ENCODE results near the gene TMEM101. TPM values are rescaled to one million over a fixed set of nuclear protein-coding genes. Genes with fewer than 3 reads are reported as not detected.
"Not testable (repeated sequence)": the region's sequence is repeated elsewhere in the genome, so short reads cannot be mapped to it uniquely, and the experiment has no call there.

The TMEM101 gene
- total RNA-seq, 1 experiment from 2014 or later, result 72.6 TPM

GRCh38 chr17:43986225-43986981 lies 28.4 kb downstream of the TMEM101 start:
- in situ Hi-C loops (cut with HindIII; ENCODE audit: low pct_unique_long_range_greater_than_20kb, low sequenced_read_pairs), result no loop called here
- no peak for DNase-seq (ENCODE audit: low read depth, low spot score)

GRCh38 chr17:43984521-43984920 lies 30.2 kb downstream of the TMEM101 start:
- DNase-seq (ENCODE audit: low read depth, low spot score), result no peak
- in situ Hi-C loops (cut with HindIII; ENCODE audit: low pct_unique_long_range_greater_than_20kb, low sequenced_read_pairs), result no loop called here

GRCh38 chr17:43983515-43984411 lies 31.0 kb downstream of the TMEM101 start:
- no peak for DNase-seq (ENCODE audit: low read depth, low spot score)
- in situ Hi-C loops (cut with HindIII; ENCODE audit: low pct_unique_long_range_greater_than_20kb, low sequenced_read_pairs), result no loop called here

- DNase-seq (ENCODE audit: low read depth, low spot score), result no peak
- in situ Hi-C loops (cut with HindIII; ENCODE audit: low pct_unique_long_range_greater_than_20kb, low sequenced_read_pairs), result no loop called here
Observed at GRCh38 chr17:43983196-43983514, 31.6 kb downstream of the TMEM101 start.

- in situ Hi-C loops (cut with HindIII; ENCODE audit: low pct_unique_long_range_greater_than_20kb, low sequenced_read_pairs), result no loop called here
- no peak for DNase-seq (ENCODE audit: low read depth, low spot score)
Observed at GRCh38 chr17:43982171-43982570, 32.6 kb downstream of the TMEM101 start.

- DNase-seq (ENCODE audit: low read depth, low spot score), result no peak
- in situ Hi-C loops (cut with HindIII; ENCODE audit: low pct_unique_long_range_greater_than_20kb, low sequenced_read_pairs), result no loop called here
Observed at GRCh38 chr17:43979671-43980070, 35.1 kb downstream of the TMEM101 start.

DNA sequence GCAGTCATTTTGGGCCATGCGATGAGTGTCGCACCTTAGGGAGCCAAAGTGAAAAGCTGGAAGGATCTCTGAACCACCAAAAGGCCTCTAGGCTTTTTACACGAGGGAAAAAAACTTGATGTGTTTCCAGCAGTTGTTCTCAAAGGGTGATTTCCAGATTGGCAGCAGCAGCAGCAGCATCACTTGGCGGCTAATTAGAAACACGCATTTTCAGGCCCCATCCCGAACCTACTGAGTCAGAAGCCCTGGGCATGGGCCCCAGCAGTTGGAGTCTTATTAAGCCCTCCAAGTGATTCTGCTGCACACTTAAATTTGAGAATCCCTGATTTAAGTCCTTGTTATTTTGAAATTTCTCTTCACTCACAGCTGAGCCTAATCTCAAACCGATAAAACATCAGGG lies 35.8 kb downstream of the TMEM101 start:
- in situ Hi-C loops (cut with HindIII; ENCODE audit: low pct_unique_long_range_greater_than_20kb, low sequenced_read_pairs), result no loop called here
- DNase-seq (ENCODE audit: low read depth, low spot score), result no peak

DNA sequence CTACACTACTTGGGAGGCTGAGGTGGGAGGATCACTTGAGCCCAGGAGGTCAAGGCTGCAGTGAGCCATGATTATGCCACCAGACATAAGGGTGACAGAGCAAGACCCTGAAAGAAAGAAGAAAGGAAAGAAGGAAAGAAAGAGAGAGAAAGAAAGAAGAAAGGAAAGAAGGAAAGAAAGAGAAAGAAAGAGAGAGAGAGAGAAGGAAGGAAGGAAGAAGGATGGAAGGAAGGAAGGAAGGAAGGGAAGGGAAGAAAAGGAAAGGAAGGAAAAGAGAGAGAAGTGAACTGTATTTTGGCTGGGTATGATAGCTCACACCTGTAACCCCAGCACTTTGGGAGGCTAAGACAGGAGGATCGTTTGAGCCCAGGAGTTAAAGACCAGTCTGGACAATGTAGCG lies 36.7 kb downstream of the TMEM101 start:
- DNase-seq (ENCODE audit: low read depth, low spot score), result no peak

GRCh38 chr17:43976963-43977837 lies 37.6 kb downstream of the TMEM101 start:
- no peak for DNase-seq (ENCODE audit: low read depth, low spot score)
- in situ Hi-C loops (cut with HindIII; ENCODE audit: low pct_unique_long_range_greater_than_20kb, low sequenced_read_pairs), result no loop called here

More for the DNA sequence above, 36.7 kb downstream of the TMEM101 start:
- in situ Hi-C loops (cut with HindIII; ENCODE audit: low pct_unique_long_range_greater_than_20kb, low sequenced_read_pairs), result no loop called here

DNA sequence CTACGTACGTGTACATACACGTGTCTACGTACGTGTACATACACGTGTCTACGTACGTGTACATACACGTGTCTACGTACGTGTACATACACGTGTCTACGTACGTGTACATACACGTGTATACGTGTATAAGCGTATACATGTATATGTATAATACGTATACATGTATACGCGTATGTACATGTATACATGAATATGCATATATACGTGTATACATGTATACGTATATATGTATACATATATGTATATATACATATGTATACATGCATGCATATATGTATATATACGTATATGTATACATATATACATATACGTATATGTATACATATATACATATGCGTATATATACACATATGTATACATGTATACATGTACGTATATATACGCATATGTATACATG lies 38.9 kb downstream of the TMEM101 start:
- DNase-seq (ENCODE audit: low read depth, low spot score), result no peak

GRCh38 chr17:43974382-43975266 lies 40.1 kb downstream of the TMEM101 start:
- in situ Hi-C loops (cut with HindIII; ENCODE audit: low pct_unique_long_range_greater_than_20kb, low sequenced_read_pairs), result no loop called here
- no peak for DNase-seq (ENCODE audit: low read depth, low spot score)

More for the DNA sequence above, 38.9 kb downstream of the TMEM101 start:
- in situ Hi-C loops (cut with HindIII; ENCODE audit: low pct_unique_long_range_greater_than_20kb, low sequenced_read_pairs), result no loop called here

DNA sequence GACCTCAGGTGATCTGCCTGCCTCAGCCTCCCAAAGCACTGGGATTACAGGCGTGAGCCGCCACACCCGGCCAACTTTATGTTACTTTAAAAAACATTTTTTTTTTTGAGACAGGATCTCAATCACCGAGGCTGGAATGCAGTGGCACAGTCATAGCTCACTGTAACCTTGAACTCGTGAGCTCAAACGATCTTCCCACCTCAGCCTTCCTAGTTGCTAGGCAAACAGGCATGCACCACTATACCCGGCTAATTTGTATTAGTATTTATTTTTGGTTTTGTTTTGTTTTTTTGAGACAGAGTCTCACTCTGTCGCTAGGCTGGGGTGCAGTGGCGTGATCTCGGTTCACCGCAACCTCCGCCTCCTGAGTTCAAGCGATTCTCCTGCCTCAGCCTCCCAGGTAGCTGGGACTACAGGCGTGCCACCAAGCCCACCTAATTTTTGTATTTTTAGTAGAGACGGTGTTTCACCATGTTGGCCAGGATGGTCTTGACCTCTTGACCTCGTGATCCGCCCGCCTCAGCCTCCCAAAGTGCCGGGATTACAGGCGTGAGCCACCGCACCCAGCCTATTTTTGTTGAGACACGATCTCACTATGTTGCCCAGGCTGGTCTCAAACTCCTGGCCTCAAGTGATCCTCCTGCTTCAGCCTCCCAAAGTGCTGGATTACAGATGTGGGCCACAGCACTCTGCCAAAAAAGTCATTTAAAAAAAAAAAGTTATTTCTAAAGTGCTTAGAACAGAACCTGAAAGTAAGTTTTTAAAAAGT lies 42.1 kb downstream of the TMEM101 start:
- DNase-seq (ENCODE audit: low read depth, low spot score); in situ Hi-C loops (cut with HindIII; ENCODE audit: low pct_unique_long_range_greater_than_20kb, low sequenced_read_pairs): not testable (repeated sequence)

DNA sequence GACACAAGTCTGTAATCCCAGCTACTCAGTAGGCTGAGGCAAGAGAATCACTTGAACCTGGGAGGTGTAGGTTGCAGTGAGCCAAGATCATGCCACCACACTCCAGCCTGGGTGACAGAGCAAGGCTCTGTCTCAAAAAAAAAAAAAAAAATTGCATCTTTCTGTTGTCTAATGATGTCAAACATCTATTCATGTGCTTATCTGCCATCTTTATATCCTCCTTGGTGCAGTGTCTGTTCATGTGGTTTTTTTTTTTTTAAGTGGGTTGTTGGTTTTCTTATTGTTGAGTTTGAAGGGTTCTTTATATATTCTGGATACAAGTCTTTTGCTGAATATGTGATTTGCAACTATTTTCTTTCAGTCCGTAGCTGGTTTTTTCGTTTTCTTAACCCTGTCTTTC lies 43.3 kb downstream of the TMEM101 start:
- in situ Hi-C loops (cut with HindIII; ENCODE audit: low pct_unique_long_range_greater_than_20kb, low sequenced_read_pairs); DNase-seq (ENCODE audit: low read depth, low spot score): not testable (repeated sequence)

DNA sequence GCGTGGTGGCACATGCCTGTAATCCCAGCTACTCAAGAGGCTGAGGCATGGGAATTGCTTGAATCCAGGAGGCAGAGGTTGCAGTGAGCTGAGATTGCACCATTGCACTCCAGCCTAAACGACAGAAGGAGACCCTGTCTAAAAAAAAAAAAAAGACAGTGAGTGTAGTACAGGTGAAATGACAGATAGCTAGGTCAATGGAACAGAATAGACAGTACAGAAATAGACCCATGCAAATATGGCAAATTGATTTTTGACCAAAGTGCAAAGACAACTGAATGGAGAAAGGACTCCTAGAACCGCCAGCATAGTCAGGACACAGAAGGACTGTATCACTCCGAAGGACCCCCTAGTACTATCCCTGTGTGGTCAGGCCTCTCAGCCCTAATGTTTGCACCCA lies 44.4 kb downstream of the TMEM101 start:
- in situ Hi-C loops (cut with HindIII; ENCODE audit: low pct_unique_long_range_greater_than_20kb, low sequenced_read_pairs), result no loop called here
- no peak for DNase-seq (ENCODE audit: low read depth, low spot score)

DNA sequence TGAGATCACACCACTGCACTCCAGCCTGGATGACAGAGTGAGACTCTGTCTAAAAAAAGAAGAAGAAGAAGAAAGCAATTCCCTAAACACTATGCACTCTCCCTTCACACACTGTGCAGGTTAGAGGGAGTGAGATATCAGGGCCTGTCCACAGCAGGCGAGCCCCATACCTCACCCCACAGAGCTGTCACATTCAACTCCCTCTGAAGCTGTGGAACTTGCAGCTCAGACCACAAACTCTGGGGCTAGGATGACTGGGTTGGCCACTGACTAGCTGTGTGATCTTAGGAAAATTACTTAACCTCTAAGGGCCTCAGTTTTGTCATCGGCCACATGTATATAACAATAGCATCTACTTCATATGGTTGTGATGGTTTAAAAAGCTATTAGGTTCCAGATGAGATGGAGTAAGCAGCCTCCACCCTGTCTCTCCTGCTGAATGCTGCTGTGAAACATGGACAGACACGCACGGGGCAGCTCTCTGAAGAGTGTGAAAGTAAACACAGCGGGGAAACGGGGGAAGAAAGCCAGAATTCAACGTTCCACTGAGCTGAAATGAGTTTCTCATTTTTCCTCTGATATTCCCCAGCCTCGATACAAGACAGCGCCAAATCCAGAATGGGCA lies 47.4 kb downstream of the TMEM101 start:
- in situ Hi-C loops (cut with HindIII; ENCODE audit: low pct_unique_long_range_greater_than_20kb, low sequenced_read_pairs), result no loop called here
- no peak for DNase-seq (ENCODE audit: low read depth, low spot score)

GRCh38 chr17:43966276-43966675 lies 48.5 kb downstream of the TMEM101 start:
- peak; percentile 42 for DNase-seq (ENCODE audit: low read depth, low spot score)

More at GRCh38 chr17:43966276-43966675, 48.5 kb downstream of the TMEM101 start:
- in situ Hi-C loops (cut with HindIII; ENCODE audit: low pct_unique_long_range_greater_than_20kb, low sequenced_read_pairs), result no loop called here

Data from SK-MEL-5 (cell line).